NCI-H226 (cell line): ENCODE results near the gene FARS2.
"Not testable (repeated sequence)": the region's sequence is repeated elsewhere in the genome, so short reads cannot be mapped to it uniquely, and the experiment has no call there.

ENCODE experiments used
- DNase-seq: peaks from one replicate; pipeline ENCODE4 v3.0.0-alpha.2; 2015

The FARS2 gene

GRCh38 chr6:5673019-5673790, 411.9 kb downstream of the FARS2 start:
- DNase-seq = no peak

- DNase-seq = no peak
These were observed 412.8 kb downstream of the FARS2 start for GRCh38 chr6:5674141-5674540.

GRCh38 chr6:5674721-5675120, 413.4 kb downstream of the FARS2 start:
- DNase-seq = no peak

- DNase-seq = no peak
These were observed 415.4 kb downstream of the FARS2 start for GRCh38 chr6:5676701-5677100.

- DNase-seq = peak; percentile 55
These were observed 416.1 kb downstream of the FARS2 start for GRCh38 chr6:5677219-5678000.

- DNase-seq = no peak
These were observed 418.0 kb downstream of the FARS2 start for GRCh38 chr6:5679270-5679669.

GRCh38 chr6:5679691-5680090, 418.4 kb downstream of the FARS2 start:
- DNase-seq = no peak

GRCh38 chr6:5680095-5680494, 418.8 kb downstream of the FARS2 start:
- no peak for DNase-seq

- no peak for DNase-seq
These were observed 420.2 kb downstream of the FARS2 start for GRCh38 chr6:5681480-5681879.

GRCh38 chr6:5682530-5682929, 421.2 kb downstream of the FARS2 start:
- DNase-seq = no peak

GRCh38 chr6:5683747-5684146, 422.4 kb downstream of the FARS2 start:
- not testable (repeated sequence) for DNase-seq

- no peak for DNase-seq
These were observed 423.2 kb downstream of the FARS2 start for GRCh38 chr6:5684320-5685053.

GRCh38 chr6:5693225-5694145, 432.2 kb downstream of the FARS2 start:
- DNase-seq = no peak

- no peak for DNase-seq
These were observed 434.2 kb downstream of the FARS2 start for GRCh38 chr6:5695260-5696245.

- no peak for DNase-seq
These were observed 436.2 kb downstream of the FARS2 start for GRCh38 chr6:5697508-5697907.

- DNase-seq = no peak
These were observed 437.0 kb downstream of the FARS2 start for GRCh38 chr6:5698318-5698717.

GRCh38 chr6:5699064-5699463, 437.8 kb downstream of the FARS2 start:
- not testable (repeated sequence) for DNase-seq

GRCh38 chr6:5701174-5701573, 439.9 kb downstream of the FARS2 start:
- DNase-seq = no peak

- no peak for DNase-seq
These were observed 443.4 kb downstream of the FARS2 start for GRCh38 chr6:5704708-5705107.

- DNase-seq = no peak
These were observed 443.9 kb downstream of the FARS2 start for GRCh38 chr6:5705252-5705651.
